Activated CD8-positive, alpha-beta memory T cell treated with anti-CD3 and anti-CD28 coated beads, Interleukin-2, amount 50 U/mL, for 1 hour (primary cell): Measurements from ENCODE around the gene UBE2C.
"Not testable (repeated sequence)": the region's sequence is repeated elsewhere in the genome, so short reads cannot be mapped to it uniquely, and the experiment has no call there.

Experiments
- DNase-seq: peaks from one replicate; pipeline ENCODE4 v3.0.0-alpha.2; 2020; ENCODE audit errors: extremely low read depth

The UBE2C gene

DNA sequence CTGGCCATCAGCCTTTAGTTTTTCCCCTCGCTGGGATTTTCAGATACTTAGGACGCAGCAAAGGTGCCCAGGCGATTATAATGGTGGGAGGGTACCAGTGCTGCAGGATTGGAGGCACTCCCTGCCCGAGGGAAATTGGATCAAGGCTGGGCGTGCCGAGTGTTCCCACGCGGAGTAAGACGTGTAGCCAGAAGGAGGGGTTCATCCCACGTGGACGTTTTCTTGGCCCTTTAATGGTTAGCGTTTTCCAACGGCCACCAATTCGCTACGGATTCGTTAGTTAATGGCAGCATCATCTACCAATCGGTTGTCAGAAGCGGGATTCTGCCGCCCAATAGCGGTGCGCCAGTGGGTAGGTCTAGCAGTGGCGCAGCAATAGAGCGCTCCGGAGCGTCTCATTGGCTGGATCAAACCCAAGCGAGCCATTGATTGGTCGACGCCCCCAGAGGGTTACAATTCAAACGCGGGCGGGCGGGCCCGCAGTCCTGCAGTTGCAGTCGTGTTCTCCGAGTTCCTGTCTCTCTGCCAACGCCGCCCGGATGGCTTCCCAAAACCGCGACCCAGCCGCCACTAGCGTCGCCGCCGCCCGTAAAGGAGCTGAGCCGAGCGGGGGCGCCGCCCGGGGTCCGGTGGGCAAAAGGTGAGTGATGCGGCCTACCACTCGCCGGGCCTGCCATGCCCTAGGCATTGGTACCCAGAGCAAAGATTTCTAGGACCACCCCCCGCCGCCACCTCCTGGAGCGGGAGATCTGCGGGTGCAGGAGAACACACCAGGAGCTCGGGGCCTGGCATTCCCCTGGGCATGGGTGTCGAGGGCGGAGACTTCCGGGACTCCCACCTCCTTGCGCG lies at the start of gene UBE2C:
TSS of gene UBE2C (plus strand) at position 488 of the 849 bp plus-strand sequence. CDS start at position 540, 52 bp downstream.
- DNase-seq, result peak; percentile 80

DNA sequence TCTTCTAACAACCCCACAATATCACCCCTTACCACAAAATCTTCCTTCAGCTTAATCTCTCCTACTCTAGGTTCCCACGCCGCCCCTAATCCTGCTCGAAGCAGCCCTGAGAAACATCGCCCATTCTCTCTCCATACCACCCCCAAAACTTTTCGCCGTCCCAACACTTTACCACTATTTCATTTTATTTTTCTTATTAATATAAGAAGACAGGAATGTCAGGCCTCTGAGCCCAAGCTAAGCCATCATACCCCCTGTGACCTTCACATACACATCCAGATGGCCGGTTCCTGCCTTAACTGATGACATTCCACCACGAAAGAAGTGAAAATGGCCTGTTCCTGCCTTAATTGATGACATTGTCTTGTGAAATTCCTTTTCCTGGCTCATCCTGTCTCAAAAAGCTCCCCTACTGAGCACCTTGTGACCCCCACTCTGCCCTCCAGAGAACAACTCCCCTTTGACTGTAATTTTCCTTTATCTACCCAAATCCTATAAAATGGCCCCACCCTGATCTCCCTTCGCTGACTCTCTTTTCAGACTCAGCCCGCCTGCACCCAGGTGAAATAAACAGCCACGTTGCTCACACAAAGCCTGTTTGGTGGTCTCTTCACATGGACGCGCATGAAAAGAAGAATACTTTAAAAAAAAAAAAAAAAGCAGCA lies 47.7 kb upstream of the UBE2C start:
- DNase-seq, result not testable (repeated sequence)

DNA sequence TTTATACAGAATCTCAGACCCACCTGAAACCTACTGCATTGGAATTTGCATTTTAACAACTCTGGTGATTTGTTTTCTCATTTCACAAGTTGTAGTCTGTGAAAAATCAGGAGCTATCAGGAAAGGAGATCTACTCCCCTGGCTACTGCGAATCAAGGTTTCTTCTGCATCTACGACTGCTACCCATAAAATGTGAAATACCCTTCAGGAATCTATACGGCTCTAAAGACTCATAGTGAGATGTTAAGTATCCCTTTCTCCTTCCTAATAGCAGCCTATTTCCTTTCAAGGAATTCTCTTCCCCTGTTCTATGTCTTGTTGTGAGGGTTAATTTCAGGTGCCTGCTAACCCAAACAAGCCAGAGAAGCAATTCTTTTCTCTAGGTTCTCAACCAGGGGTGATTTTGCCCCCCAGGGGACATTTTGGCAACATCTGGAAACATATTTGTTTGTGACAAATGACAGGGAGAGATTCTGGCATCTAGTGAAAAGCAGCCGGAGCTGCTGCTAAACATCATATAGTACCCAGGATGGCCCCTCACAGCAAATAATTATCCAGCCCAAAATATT lies 47.1 kb upstream of the UBE2C start:
- DNase-seq, result no peak

DNA sequence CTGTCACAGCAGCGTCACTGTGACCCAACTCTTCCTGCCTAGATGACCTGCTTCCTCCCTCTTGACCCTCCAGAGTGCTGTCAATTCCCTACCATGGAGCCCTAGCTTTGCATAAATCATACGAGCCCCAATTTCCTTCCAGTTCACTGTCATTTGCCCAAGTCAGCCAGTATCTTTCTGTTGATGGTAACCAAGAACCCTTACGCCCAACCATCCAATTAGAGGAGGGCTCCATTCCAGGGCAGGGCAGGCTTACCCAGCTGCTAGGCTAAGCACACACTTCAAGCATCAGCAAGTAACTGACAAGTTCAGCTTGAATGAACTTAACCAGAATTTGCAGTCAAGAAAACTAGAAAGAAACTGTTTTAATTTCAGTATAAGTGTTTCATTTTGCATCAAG lies 46.5 kb upstream of the UBE2C start:
- DNase-seq, result no peak

DNA sequence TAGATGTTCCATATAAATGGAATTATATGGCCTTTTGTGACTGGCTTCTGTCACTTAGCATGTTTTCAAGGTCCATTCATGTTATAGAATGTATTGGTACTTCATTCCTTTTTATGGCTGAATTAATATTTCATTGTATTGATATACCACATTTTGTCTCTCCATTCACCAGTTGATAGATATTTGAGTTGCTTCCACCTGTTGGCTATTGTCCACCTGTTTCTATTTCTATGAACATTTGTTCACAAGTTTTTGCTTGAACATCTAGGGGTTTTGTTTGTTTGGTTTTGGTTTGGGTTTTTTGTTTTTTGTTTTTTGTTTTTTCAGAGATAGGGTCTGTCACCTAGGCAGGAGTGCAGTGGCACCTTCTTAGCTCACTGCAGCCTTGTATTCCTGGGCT lies 44.0 kb upstream of the UBE2C start:
- no peak for DNase-seq

- DNase-seq, result peak; percentile 39
These were observed 41.2 kb upstream of the UBE2C start for GRCh38 chr20:45771182-45771759.

DNA sequence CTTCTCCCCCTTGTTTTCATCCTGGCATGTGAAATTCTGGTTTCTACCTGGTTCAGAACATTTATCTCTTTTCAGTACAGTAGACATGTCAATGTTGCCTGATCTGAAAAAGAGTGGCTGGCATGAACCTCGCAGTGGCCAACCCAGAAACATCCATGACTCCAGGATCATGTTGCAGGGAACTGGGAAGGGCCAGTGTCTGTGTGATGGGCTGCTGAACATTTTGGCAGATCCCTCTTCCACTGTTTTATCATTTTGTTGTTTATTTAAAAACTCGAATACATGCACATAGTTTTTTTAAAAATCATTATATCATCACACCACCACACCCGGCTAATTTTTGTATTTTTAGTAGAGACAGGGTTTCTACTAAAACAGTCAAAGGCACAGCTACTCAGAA lies 39.8 kb upstream of the UBE2C start:
- DNase-seq, result no peak

GRCh38 chr20:45774945-45775344 lies 37.5 kb upstream of the UBE2C start:
- DNase-seq, result no peak

DNA sequence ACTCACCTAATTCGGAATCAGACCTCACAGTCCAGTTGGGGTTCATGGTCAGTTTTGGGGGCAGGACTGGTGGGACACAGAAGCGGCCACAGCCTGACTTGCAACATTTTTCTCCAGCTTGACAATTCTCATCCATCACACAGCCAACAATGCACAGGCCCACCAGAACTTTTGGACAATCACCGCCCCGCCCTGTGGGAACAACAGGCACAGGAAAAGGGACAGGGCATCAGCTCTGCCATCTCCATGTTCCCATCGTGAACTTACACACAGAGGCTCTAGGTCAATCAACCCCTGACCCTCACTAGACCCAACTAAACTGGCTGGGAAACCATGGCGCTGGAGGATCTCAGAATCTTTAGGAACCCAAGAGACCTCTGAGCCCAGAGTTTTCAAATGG lies 37.0 kb upstream of the UBE2C start:
- DNase-seq, result no peak

- no peak for DNase-seq
These were observed 35.5 kb upstream of the UBE2C start for GRCh38 chr20:45776931-45777330.

DNA sequence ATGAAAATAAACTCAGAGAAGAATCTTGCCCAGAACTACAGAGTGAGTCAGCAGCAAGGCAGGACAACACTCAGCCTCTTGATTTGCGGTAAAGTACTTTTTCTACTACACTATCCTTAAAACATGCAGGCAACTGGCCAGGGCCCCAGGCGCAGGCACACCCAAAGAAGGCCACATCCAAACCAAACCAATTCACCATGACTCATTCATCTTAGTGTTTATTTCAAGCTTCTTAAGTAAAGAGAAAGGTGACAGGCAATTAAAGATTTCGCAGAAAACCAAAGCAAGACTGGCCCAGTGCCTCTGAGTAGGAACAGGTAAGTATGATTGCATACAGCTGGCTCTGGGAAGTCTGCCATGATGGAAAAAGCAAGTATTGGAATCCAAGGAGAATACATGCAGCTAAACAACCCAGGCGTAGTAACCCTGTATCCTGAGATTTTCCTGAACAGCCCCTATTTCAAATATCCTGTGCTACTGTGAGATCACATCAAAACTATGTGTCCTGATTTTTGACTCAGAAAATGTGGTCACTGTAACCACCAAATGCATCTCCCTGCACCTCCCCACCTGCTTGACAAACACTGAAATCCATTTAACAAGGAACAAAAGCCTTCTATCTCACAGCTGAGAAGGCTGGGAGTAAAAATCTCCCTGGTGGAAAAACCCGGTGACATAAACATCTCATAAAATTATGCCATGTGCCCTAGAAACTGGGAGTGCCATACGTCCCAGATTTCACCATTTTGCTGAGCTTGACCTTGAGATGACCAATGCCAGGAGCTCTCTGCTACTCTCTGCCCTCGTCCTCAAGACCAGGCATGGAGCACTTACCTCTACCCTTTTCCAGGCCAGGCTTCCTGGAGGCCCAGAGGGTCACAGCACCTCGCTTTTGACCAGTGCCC lies 33.2 kb upstream of the UBE2C start:
- DNase-seq, result no peak

- DNase-seq, result no peak
These were observed 32.3 kb upstream of the UBE2C start for GRCh38 chr20:45780159-45780558.

GRCh38 chr20:45781391-45781931 lies 31.0 kb upstream of the UBE2C start:
- no peak for DNase-seq

- no peak for DNase-seq
These were observed 29.6 kb upstream of the UBE2C start for GRCh38 chr20:45782890-45783289.

DNA sequence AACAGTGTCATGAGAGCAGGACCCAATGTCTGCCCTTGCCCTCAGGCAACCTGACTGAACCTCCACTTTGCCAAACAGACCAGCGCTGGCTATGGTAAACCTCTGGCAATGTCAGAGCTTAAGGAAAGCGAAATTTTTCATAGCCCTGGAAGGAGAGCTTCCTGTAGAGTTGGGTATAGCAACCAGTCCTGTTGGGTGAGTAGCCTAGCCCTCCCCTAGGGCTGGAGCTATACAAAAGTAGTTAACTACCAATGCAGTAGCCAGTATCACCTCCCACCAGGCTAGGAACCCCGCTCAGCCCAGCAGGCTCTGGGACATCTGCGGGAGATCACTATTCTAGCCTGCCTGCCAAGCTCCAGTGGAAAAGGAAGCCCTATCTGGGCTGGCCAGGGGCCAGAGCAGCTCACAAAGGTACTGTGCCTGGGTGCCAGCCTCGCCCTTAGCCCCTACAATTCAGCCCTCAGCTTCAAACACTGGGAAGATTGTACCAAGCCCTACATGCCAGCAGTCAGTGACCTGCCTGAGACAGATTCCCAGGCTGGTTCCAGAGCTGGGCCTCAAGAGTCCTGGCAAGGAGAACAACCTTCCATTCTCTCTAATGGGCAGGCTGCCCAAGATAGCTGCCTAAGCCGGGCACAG lies 28.7 kb upstream of the UBE2C start:
- no peak for DNase-seq

- no peak for DNase-seq
These were observed 24.1 kb upstream of the UBE2C start for GRCh38 chr20:45788351-45788750.

DNA sequence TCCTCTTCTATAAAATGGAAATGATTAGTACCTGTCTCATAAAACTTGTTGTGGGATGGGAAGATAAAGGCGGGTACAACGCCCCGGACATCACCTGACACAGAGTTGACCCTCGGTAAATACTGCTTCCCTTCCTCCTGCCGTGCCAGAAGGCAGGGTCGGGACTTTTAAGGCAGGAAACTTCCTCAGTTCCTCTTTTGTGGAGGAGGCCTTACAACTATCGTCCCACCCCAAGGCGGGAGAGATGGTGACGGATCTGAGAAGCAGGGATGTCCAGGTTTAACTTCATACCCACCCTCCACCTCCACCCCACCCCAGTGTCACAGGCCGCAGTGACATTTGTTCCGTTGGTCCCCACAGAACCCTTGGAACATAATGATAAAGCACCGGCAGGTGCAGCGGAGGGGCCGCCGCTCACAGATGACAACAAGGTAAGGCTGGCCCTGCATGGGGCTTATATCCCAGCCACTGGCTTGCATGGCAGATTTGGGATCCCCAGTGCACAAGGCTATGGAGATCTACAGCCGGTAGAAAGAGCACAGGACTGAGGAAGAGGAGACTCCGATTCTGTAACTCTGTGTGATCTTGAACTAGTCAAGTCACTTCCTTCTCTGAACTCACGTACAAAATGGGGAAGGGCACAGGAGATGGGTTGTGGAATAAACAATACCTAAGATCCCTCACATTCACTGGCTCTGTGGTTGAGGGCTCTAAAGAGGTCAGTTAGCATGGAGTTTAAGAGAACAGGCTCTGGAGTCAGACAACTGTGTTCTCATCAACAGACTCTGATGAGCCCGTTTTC lies 19.9 kb upstream of the UBE2C start:
- no peak for DNase-seq

- no peak for DNase-seq
These were observed 15.9 kb upstream of the UBE2C start for GRCh38 chr20:45796337-45797065.

DNA sequence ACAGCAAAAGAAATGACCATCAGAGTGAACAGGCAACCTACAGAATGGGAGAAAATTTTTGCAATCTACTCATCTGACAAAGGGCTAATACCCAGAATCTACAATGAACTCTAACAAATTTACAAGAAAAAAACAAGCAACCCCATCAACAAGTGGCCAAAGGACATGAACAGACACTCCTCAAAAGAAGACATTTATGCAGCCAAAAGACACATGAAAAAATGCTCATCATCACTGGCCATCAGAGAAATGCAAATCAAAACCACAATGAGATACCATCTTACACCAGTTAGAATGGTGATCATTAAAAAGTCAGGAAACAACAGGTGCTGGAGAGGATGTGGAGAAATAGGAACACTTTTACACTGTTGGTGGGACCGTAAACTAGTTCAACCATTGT lies 14.9 kb upstream of the UBE2C start:
- not testable (repeated sequence) for DNase-seq
